T follicular helper cell (primary cell): ENCODE results near the gene AGBL3.
"Not testable (repeated sequence)": the region's sequence is repeated elsewhere in the genome, so short reads cannot be mapped to it uniquely, and the experiment has no call there.

Experiments
- DNase-seq: peaks from one replicate; pipeline ENCODE4 v3.0.0-alpha.2; 2020; ENCODE audit warnings: low read depth

Gene AGBL3

GRCh38 chr7:134963036-134963435, 23.3 kb upstream of the AGBL3 start:
- DNase-seq: no peak

DNA sequence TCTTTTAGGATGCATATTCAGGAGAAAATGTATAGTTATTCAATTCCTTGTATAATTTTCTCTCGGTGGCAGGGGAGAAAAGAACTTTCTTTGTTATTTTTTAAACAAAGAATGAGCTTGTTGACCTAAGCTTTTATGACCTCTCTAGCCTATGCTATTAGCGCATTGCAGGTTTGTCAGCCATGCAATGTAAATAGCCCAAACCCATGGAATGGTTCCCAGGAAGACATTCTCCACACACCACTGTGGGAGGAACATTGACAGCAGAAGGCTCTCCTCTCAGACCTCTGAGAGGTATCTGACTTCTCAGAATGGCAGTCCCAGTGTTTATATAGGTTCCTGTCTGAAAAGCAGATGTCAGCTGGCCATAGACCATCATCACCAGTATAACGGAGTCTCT, 19.6 kb upstream of the AGBL3 start:
- DNase-seq: no peak

DNA sequence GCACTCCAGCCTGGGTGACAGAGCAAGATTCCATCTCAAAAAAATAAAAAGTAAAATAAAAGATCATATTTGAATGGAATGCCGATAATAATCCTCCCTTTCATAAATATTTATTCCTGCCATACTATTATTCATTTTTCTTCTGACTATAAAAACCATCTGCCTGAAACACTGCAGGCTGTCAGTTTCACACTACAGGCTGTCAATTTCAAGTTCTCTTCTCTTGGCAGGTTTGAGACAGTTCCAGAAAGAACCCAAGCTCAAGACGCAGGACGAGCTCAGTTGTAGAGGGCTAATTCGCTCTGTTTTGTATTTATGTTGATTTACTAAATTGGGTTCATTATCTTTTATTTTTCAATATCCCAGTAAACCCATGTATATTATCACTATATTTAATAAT, 18.2 kb upstream of the AGBL3 start:
- no peak for DNase-seq

GRCh38 chr7:134981645-134982044, 4.7 kb upstream of the AGBL3 start:
- DNase-seq: not testable (repeated sequence)

- DNase-seq: no peak
These were observed 380 bp upstream of the AGBL3 start for GRCh38 chr7:134985894-134986362.

DNA sequence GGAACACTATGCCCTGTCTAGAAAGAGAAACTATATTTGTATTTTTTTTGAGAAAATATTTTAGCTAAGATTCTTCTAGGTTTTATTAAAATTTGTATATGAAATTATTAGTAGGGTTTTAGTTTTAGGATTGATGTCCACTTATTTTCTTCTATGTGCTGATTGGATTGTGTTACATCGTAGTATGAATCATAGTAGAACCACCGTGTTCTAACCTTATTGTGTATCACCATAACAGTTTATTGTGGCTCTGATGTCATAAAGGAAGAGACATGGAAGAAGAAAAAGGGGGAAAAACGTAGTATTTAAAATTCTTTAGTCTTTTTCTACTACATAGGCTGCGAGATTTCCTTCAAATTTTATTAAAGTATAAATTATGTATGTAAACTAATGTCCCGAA, 1.9 kb downstream of the AGBL3 start:
- DNase-seq: no peak

DNA sequence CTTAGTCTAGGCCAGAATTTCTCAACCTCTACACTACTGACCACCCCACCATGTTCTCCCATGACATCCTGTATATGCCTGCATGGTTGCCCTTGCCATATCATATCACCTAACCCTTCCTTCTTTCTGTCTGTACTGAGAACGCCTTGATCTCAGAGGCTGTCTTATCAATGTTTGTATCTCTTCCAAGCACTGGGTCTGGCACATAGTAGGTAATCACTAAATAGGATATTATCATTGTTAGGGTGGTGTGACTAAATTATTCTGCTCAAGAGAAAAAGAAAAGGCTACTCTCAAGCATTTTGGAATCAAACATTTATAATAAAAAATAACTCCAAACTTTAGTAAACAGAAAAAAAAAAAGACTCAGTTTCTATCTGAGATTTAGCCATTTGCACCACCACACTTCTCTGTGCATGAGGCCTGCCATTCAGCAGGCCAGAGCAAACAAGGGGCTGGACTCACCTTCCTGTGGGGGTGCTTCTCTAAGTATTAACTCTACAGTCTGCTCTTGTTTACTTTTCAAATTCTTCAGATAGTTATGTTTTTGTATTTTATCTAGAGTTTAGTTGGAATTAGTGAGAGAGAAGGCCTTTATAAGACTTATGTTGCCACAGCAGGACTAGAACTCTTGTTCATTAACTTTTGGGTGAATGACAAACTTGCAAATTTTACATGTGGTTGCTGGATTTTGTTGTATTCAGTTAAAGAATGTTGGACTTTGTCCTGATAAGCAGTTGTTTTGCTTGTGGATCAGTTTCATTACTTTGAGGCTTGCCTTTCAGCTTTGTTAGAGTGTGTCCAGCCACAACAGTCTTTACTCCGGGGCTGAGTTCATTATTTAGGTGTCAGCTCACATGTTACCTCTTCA, 5.4 kb downstream of the AGBL3 start:
- DNase-seq: no peak

GRCh38 chr7:134992626-134993179, 6.4 kb downstream of the AGBL3 start:
- no peak for DNase-seq

DNA sequence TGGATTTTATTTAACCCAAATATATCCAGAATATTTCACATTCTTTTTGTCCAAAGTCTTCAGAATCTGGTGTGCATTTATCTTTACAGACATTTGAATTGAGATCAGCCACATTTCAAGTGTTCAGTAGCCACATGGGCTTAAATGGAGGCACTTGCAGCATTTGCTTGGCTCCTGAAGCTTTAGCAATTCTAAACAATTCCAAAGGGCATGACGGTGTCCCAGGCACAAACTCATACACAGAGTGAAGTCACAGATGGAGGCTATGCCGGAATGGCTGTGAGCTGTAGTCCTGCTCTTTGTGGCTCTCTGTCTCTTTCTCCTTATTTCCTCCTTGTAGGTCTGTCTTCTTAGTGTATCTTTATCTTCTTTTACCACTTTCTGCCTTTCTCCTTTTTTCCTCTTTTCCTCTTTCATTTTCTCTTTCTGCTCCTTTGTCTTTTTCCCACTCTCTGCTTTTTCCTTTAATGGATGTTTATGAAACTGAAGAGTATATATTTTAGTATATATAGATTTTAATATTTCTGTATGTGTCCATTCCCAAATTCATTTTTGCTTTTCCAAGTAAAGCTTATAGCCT, 7.7 kb downstream of the AGBL3 start:
- DNase-seq: no peak

- DNase-seq: no peak
These were observed 9.2 kb downstream of the AGBL3 start for GRCh38 chr7:134995239-134996096.

GRCh38 chr7:134996097-134996550, 9.8 kb downstream of the AGBL3 start:
- no peak for DNase-seq

DNA sequence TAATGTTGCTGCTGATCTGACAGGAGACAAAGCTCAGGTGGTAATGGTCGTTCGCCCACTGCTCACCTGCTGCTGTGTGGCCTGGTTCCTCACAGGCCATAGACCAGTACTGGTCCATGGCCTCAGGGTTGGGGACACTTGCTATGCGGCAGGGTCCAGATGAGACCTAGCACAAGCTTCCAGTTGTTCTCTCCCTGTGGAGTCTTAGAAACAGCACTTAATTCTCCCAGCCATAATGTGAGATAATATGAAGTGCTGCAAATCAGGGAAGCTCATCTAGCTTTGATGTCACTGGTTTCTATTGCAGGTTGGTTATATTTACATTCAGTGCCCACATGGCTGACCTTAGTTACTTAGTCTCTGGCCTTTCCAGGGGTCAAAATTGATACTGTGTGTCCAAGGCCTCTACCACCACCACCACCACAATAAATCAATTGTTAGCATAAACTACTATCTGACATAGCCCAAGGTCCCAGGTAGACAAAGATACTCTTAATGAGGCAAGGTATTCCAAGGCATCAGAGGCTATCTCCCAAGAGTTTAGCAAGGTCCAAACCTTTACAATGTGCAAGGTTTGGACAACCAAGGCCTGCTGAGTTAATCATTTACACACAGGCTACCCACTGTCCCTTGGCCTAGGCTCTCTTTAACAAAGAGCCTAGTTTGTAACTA, 11.0 kb downstream of the AGBL3 start:
- no peak for DNase-seq

- DNase-seq: no peak
These were observed 12.8 kb downstream of the AGBL3 start for GRCh38 chr7:134999136-134999535.

DNA sequence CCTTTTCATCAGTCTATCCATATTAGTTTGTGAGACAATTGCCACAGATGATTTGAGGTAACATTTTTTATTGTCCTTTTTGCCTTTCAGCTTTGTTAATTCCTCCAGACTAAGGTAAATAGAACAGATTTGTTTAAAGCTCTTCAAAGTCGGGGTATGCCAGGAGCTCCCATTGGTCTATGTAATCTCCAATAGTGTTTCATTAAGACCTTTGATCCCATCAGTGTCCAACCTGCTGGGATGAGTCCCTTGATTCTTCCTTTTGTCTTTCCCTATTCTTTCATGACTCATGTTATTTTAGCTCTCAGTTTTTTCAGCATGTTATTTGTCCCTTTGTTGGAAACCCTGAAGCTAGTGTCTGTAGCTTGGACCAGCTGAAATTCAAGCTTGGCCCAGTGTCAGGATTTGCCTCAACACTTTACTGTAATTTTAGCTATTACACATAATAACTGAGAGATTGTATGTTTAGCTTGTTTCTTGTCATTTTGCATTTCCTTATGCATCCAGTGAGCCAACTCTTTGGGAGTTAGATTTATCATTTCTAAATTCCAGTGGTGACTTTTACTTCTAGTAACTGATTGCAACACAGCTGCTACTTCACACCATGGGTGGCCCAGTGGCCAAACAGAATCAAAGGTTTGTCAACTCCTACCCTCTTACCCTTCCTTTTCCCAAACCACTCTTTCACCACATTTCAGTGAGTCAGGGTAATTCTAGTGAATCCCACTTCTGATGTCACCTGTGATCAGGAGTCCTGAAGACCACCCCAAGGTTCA, 15.3 kb downstream of the AGBL3 start:
- DNase-seq: no peak

GRCh38 chr7:135012229-135012628, 25.9 kb downstream of the AGBL3 start:
- no peak for DNase-seq

- no peak for DNase-seq
These were observed 37.3 kb downstream of the AGBL3 start for GRCh38 chr7:135023622-135024021.

DNA sequence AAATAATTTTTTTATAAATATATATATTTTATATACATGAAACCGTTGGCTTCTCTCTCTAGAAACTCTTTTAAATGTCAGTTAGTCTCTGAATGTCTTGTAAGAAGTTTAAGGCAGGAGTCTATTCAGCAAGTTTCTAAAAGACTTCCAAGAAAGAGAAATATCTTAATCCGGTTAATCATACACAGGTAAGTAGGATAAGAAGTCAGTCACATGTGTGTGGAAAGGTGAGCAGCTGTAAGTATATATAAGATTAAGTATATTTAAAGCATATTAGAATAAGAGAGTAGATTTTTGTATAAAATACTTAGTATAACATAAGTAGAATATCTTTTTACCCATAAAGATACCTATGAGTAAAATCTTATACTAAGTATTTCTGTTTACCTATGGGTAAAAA, 48.9 kb downstream of the AGBL3 start:
- no peak for DNase-seq

GRCh38 chr7:135067017-135067416, 80.7 kb downstream of the AGBL3 start:
- not testable (repeated sequence) for DNase-seq

DNA sequence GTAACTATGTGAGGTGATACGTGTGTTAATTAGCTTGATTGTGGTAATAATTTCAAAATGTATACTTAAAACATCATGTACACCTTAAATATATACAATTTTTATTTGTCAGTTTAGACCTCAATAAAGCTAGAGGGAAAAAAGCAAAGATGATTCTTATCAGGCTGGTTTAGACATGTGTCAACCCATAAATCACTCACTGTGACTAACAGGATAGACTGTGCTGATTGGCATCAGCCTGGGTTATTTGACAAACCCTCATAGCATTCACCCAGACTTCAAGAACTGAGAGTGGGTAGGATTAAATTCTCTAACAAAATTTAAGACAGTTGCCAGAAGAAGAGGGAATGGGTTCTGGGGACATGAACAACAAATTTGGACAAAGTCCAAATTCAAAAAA, 87.8 kb downstream of the AGBL3 start:
- DNase-seq: no peak

DNA sequence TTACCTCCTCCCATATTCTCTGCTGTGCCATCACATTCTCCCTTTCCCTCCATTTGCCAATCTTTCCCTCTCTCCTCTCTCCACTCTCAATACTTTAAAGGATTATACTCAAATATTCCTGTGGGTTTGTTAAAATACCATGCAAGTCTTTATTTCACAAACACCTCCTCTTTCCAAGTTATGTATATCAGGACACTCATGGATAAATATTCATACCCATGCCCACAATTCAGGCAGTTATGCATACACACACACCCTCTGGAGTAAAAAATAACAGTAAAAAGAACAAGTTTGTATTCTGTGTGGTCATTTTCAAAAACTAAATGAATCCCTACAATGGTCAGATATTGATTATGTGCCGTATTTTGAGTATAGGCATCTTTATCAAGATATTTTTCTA, 88.2 kb downstream of the AGBL3 start:
- no peak for DNase-seq

- DNase-seq: no peak
These were observed 89.4 kb downstream of the AGBL3 start for GRCh38 chr7:135075716-135076115.
